GM18526 (cell line): Measurements from ENCODE around the gene VAV1.

Experiments used
- POLR2A ChIP-seq: IDR thresholded peaks from 3 replicates; pipeline ENCODE4 v1.6.1; 2011; ENCODE audit not compliant: insufficient read length; ENCODE audit errors: extremely low read depth

The VAV1 gene

DNA sequence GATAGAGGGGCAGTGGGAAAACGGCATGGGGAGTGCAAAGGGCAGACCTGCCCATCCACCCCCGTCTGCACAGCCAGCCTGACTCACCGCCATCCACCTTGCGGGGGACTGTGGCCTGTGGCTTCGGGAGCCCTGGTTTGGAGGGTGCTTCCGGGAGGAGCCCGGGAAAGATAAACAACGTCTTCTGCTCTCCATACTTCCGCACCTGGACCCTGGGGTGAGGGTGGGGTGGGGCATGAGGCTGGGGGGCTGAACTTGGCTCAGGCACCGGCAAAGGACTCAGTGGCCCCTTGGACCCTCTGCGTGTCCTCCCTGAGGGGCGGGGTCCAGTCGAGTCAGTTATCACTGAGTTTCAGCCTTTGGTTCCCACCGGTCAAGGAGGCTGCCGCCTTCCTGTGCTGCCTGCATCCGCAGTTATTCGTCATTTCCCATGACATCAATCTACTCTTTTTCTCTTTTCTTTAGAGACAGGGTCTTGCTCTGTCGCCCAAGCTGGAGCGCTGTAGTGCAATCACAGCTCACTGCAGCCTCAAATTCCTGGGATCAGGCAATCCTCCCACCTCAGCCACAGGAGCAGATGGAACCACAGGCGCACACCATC is 38.3 kb upstream of the VAV1 start:
- TF ChIP-seq POLR2A, result no peak

GRCh38 chr19:6735181-6735911 is 37.2 kb upstream of the VAV1 start:
- no peak for TF ChIP-seq POLR2A

GRCh38 chr19:6736169-6736916 is 36.2 kb upstream of the VAV1 start:
- TF ChIP-seq POLR2A, result peak; percentile 46

DNA sequence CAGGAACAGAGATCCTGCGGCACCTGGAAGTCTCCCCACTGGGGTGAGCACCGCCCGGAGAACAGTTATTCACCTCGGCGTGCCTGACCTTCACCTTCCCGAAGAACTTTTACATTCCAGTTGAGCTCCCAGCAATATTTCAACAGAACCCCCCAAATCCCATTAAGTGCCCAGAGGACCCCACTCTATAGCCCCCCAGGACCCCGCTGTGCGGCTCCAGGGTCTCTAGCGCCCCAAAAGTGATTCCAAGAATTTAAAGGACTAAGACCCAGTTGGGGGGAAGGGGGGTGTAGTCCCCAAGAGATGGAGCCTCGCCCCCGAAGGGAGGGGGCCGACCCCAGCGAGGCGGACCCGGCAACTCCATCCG is 35.6 kb upstream of the VAV1 start:
- TF ChIP-seq POLR2A, result no peak

DNA sequence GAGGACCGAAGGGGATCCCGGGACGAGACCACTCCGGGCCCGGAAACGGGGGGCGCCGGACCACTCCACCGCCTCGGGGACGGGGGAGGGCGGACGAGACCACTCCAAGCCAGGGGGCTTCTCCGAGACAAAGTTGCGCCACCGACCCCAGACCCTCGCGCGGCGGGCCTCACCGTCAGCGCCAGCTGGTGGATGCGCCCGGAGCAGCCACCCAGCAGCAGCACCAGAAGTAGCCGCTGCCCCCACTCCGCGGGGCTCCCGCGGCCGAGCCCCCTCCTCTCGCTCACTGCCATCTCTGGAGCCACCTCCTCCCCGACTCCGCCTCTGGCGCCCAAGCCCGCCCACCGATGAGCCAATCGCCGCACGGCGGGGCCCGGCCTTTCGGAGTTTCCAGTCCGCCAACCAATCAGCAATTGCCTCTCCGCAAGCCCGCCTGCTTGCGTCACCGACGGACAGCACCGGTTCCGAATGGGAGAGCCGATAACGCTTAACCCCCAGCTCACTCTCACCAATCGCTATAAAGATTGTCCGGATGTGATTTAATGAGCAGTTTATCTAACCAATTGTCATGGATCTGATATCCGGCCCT is 35.1 kb upstream of the VAV1 start, which contains the start of gene GPR108:
GPR108 (minus strand) TSS at position 297 of the 589 bp plus-strand sequence; CDS start at position 293, 4 bp downstream.
- TF ChIP-seq POLR2A, result peak; percentile 50

- TF ChIP-seq POLR2A, result no peak
These were observed 34.4 kb upstream of the VAV1 start for GRCh38 chr19:6737873-6738786.

DNA sequence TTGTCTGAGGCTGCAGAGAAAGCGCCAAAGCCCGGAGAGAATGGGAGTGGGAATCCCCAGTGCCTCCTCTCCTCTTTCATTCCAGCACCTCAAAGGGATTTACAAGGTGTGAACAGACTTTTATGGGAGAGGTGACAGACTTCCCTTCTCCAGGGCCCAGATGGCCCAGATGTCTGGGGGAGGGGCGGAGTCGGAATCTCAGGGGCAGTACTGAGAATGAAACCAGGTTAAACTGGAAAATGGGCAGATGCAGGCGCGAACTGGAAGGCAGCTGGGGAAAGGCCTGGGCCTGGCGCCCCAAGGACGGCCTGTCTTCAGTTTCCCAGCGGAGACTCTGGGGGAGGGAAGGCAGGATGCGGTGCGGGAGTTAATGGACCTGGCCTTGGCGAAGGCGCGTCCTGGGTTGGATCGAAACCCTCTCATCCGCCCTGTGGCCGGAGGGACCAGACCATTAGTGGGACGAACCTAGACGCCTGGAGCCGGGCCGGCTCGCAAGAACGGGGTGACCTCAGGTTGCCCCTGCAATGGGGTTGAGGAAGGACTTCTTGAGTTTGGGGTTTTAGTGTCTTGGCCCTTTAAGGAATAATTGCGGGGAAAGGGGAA is 33.6 kb upstream of the VAV1 start:
- no peak for TF ChIP-seq POLR2A

GRCh38 chr19:6739390-6739882 is 33.1 kb upstream of the VAV1 start, which contains the start of gene TRIP10:
Gene TRIP10, plus strand, starts transcription at chr19:6739680. Its CDS starts 82 bp downstream, at chr19:6739762.
- TF ChIP-seq POLR2A, result no peak

GRCh38 chr19:6739883-6740588 is 32.5 kb upstream of the VAV1 start:
- no peak for TF ChIP-seq POLR2A

DNA sequence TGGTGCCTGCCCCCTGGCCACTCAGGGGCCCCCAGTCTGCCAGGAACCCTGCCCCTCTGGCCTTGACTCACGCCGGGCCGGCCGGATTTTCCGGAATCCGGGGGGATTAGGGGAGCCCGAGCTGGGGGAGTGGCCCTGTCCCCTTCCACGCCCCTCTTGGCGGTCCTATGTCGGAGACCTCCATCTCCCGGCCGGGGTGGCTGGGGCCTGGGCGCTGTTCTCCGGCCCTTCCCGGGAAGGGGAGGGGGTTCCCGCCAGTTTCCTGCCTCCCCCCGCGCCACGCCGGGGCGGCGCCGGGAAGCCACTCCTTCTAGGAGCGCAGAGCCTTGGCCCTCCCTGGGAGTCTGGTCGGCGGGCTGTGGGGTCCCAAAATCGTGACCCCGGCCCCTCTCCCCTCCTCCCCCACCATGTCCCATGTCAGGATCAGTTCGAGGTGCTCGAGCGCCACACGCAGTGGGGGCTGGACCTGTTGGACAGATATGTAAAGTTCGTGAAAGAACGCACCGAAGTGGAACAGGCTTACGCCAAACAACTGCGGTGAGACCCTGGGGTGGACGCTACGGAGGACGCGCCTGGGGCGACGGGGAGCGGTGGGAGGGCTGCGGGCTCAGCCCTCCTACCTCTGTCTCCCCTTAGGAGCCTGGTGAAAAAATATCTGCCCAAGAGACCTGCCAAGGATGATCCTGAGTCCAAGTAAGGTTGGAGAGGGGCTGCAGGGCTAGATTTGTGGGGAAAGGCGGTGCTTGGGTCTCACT is 31.7 kb upstream of the VAV1 start:
- no peak for TF ChIP-seq POLR2A

GRCh38 chr19:6743066-6743465 is 29.4 kb upstream of the VAV1 start:
- no peak for TF ChIP-seq POLR2A

GRCh38 chr19:6743714-6744380 is 28.7 kb upstream of the VAV1 start:
- TF ChIP-seq POLR2A, result no peak
